ENCODE measurements around the gene LTF. TPM values are rescaled to one million over a fixed set of nuclear protein-coding genes. Genes with fewer than 3 reads are reported as not detected.

LTF gene
- 1 to 10 TPM in 2 of 4 donors, under 1 TPM in 2; 0.62 to 5.1 (median 1.1) TPM for total RNA-seq

DNA sequence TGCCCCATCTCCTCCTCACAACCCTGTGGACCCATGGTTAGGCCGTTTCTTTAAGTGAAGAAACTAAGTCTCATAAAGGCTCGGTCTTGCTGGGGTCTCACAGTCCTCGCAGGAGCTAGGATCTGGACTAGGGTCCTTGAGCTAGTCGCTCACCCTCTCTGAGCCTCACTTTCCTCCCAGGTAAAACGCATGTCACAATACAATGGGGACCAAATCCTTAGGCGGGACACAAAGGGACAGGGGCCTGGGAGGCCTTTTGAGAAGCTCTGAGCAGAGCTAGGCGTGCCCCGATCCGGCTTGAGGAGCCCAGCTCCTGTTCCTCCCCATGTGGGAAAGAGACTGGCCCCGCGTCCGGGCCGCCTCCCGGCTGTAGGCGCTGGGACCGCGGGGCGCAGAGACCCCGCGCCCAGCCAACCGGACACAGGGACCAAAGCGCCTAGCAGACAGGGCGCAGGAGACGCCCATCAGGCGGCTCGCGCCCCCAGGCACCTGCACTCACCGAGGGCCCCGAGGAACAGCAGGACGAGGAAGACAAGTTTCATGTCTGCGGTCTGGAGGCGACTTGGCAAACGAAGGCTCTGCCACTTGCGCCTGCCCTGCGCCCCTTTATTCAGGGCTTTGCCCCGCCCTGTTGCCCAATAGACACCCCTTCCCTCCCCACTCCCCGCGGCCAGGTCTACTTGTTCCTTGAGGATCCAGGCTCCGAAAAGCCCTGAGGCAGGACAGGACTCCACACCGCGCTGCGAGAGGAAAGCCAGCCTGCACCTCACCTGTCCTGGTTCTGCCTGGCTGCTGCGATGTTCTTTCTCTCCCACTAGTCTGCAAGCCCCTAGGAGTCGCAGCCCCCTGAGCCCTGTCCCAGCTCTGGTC lies at the start of gene LTF:
LTF (minus strand) TSS at position 580 of the 870 bp plus-strand sequence; CDS start at position 542, 38 bp downstream.
- DNase-seq (no peak), ATAC-seq (no peak)
- peaks cover 31% of the 10 kb centered on the region in 2 donors for H3K4me1 ChIP-seq
- H3K27ac ChIP-seq = peak within 1 kb of the TSS in 1 of 4 donors; percentile 26
- H3K36me3 ChIP-seq = no peaks in the 10 kb centered on the region
- H3K4me3 ChIP-seq = no peak within 1 kb of the TSS
- in situ Hi-C loops (cut with MboI; ENCODE audit: low sequenced_read_pairs in 4 of 4) = no loop called here
- no peaks in the 10 kb centered on the region for H3K9me3 ChIP-seq
- TF ChIP-seq POLR2A (IDR thresholded peaks at IDR 0.05) = no peak
- TF ChIP-seq CTCF (IDR thresholded peaks at IDR 0.05 in 4 of 5, conservative IDR thresholded peaks at IDR 0.05 in 1 of 5) = no peak
- intact Hi-C loops (cut with DNase I; ENCODE audit: low total_unique reads) = no loop called here
- H3K27me3 ChIP-seq = no peaks in the 10 kb centered on the region

GRCh38 chr3:46512191-46512749 lies 47.6 kb upstream of the LTF start:
- Histone ChIP-seq H3K36me3 (peaks cover 0 to 12% of the 10 kb centered on the region in 2 donors), H3K27ac (peak overlapping the region in 1 of 4 donors; percentile 18), H3K4me1 (no peaks in the 10 kb centered on the region), H3K4me3 (no peak overlapping the region), H3K27me3 (no peaks in the 10 kb centered on the region), H3K9me3 (no peaks in the 10 kb centered on the region)
- TF ChIP-seq CTCF (IDR thresholded peaks at IDR 0.05 in 4 of 5, conservative IDR thresholded peaks at IDR 0.05 in 1 of 5) (no peak), POLR2A (IDR thresholded peaks at IDR 0.05) (no peak)
- ATAC-seq = no peak
- in situ Hi-C loops (cut with MboI; ENCODE audit: low sequenced_read_pairs in 4 of 4) (no loop called here), intact Hi-C loops (cut with DNase I; ENCODE audit: low total_unique reads) (no loop called here)
- no peak for DNase-seq

GRCh38 chr3:46509661-46510187 lies 45.0 kb upstream of the LTF start:
- TF ChIP-seq CTCF (IDR thresholded peaks at IDR 0.05 in 4 of 5, conservative IDR thresholded peaks at IDR 0.05 in 1 of 5) (no peak), POLR2A (IDR thresholded peaks at IDR 0.05) (no peak)

GRCh38 chr3:46508850-46509591 lies 44.3 kb upstream of the LTF start:
- no peak for TF ChIP-seq CTCF (IDR thresholded peaks at IDR 0.05 in 4 of 5, conservative IDR thresholded peaks at IDR 0.05 in 1 of 5)
- no peak for TF ChIP-seq POLR2A (IDR thresholded peaks at IDR 0.05)
- Histone ChIP-seq H3K27ac (no peak overlapping the region), H3K9me3 (no peaks in the 10 kb centered on the region), H3K4me3 (no peak overlapping the region), H3K36me3 (no peaks in the 10 kb centered on the region), H3K27me3 (no peaks in the 10 kb centered on the region), H3K4me1 (no peaks in the 10 kb centered on the region)
- DNase-seq = no peak
- in situ Hi-C loops (cut with MboI; ENCODE audit: low sequenced_read_pairs in 4 of 4) = no loop called here
- ATAC-seq = no peak
- intact Hi-C loops (cut with DNase I; ENCODE audit: low total_unique reads) = no loop called here

More at GRCh38 chr3:46509661-46510187, 45.0 kb upstream of the LTF start:
- Histone ChIP-seq H3K27ac (peak overlapping the region in 1 of 4 donors; percentile 15), H3K4me1 (no peaks in the 10 kb centered on the region), H3K9me3 (no peaks in the 10 kb centered on the region), H3K36me3 (no peaks in the 10 kb centered on the region), H3K4me3 (no peak overlapping the region), H3K27me3 (no peaks in the 10 kb centered on the region)
- intact Hi-C loops (cut with DNase I; ENCODE audit: low total_unique reads) = no loop called here
- DNase-seq (no peak), ATAC-seq (no peak)
- in situ Hi-C loops (cut with MboI; ENCODE audit: low sequenced_read_pairs in 4 of 4) = no loop called here

Data from gastrocnemius medialis (tissue), 4 donors.